ENCODE data around the gene TBL1X.

Gene TBL1X

GRCh38 chrX:9650091-9650490, 185.2 kb downstream of the TBL1X start:
- Histone ChIP-seq H3K4me3 (ENCODE audit: low read depth, low read length) (no peak overlapping the region), H3K9ac (ENCODE audit: low read length) (no peak overlapping the region), H3K27ac (ENCODE audit: low read depth, low read length) (no peak overlapping the region), H3K36me3 (ENCODE audit: control insufficient read depth, insufficient read depth, low read length) (peaks cover 5% of the 10 kb centered on the region; the same call in 1 of the 2 replicates), H3K9me3 (ENCODE audit: control insufficient read depth, insufficient read depth, low read depth, low read length) (no peaks in the 10 kb centered on the region), H3K4me1 (ENCODE audit: control insufficient read depth, insufficient read depth, low read length) (peaks cover 9% of the 10 kb centered on the region; the same call in 1 of the 2 replicates), H3K27me3 (ENCODE audit: control insufficient read depth, insufficient read depth, low read length) (no peaks in the 10 kb centered on the region)

DNA sequence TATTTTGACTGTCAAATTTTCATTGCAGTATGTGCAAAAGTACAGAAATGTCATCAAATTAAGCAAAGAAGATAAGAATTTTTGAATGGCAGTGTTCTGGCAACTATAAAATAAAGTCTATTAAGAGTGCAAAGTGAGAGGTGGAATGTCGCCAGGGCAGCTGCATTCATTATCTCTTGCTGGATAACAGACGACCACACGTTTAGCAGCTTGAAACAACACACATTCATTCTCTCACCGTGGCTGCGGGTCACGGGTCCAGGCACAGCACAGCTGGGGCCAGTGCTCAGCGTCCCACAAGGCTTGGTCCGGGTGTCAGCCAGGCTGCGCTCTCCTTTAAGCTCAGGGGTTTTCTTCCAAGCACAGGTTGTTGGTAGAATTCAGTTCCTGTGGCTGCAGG, 186.9 kb downstream of the TBL1X start:
- H3K4me1 ChIP-seq (ENCODE audit: control insufficient read depth, insufficient read depth, low read length): peaks cover 2% of the 10 kb centered on the region; the same call in 1 of the 2 replicates
- H3K9me3 ChIP-seq (ENCODE audit: control insufficient read depth, insufficient read depth, low read depth, low read length): no peaks in the 10 kb centered on the region
- no peaks in the 10 kb centered on the region for H3K27me3 ChIP-seq (ENCODE audit: control insufficient read depth, insufficient read depth, low read length)
- H3K4me3 ChIP-seq (ENCODE audit: low read depth, low read length): no peak overlapping the region
- no peak overlapping the region for H3K27ac ChIP-seq (ENCODE audit: low read depth, low read length)
- H3K36me3 ChIP-seq (ENCODE audit: control insufficient read depth, insufficient read depth, low read length): peaks cover 20% of the 10 kb centered on the region
- no peak overlapping the region for H3K9ac ChIP-seq (ENCODE audit: low read length)

DNA sequence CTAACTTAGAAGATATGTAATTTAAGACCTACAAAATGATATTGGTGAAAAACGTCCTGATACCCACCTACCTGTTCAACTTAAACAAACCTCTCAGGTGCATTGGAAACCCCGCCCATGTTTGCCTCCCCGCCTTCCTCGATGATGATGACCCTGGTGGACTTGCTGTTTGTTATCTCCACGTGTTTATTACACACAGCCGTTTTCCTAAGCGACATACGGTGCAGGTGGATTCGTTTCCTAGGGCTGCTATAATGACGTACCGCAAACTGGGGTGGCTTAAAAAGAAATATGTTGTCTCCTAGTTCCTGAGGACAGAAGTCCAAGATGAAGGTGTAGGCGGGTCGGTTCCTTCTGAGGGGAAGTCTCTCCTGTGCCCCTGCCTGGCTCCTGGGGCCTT, 190.1 kb downstream of the TBL1X start:
- H3K4me3 ChIP-seq (ENCODE audit: low read depth, low read length): no peak overlapping the region
- H3K9ac ChIP-seq (ENCODE audit: low read length): no peak overlapping the region
- no peaks in the 10 kb centered on the region for H3K27me3 ChIP-seq (ENCODE audit: control insufficient read depth, insufficient read depth, low read length)
- no peak overlapping the region for H3K27ac ChIP-seq (ENCODE audit: low read depth, low read length)
- no peaks in the 10 kb centered on the region for H3K9me3 ChIP-seq (ENCODE audit: control insufficient read depth, insufficient read depth, low read depth, low read length)
- H3K4me1 ChIP-seq (ENCODE audit: control insufficient read depth, insufficient read depth, low read length): no peaks in the 10 kb centered on the region
- H3K36me3 ChIP-seq (ENCODE audit: control insufficient read depth, insufficient read depth, low read length): peaks cover 33% of the 10 kb centered on the region

DNA sequence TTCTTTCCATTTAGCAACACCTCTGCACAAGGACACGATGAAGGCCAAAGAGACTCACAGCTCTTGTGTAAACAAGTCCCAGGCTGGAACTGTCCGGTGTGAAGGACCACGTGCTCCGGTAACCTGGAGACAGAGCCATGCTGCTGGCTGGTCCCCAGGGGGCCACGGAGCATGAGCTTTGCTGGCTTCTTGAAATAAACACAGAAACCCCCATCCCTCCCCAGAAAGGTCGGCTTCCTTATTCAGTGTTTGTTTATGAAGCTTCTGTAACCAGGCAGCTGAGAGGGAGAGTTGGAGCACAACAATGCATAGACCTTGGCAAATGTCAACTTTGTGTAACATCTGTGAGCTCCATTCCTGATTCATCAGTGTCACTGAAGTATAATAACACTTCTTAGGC, 191.4 kb downstream of the TBL1X start:
- Histone ChIP-seq H3K9me3 (ENCODE audit: control insufficient read depth, insufficient read depth, low read depth, low read length) (no peaks in the 10 kb centered on the region), H3K4me3 (ENCODE audit: low read depth, low read length) (no peak overlapping the region), H3K9ac (ENCODE audit: low read length) (no peak overlapping the region), H3K4me1 (ENCODE audit: control insufficient read depth, insufficient read depth, low read length) (no peaks in the 10 kb centered on the region), H3K36me3 (ENCODE audit: control insufficient read depth, insufficient read depth, low read length) (peaks cover 36% of the 10 kb centered on the region), H3K27me3 (ENCODE audit: control insufficient read depth, insufficient read depth, low read length) (no peaks in the 10 kb centered on the region), H3K27ac (ENCODE audit: low read depth, low read length) (no peak overlapping the region)

GRCh38 chrX:9656871-9657270, 192.0 kb downstream of the TBL1X start:
- Histone ChIP-seq H3K9me3 (ENCODE audit: control insufficient read depth, insufficient read depth, low read depth, low read length) (no peaks in the 10 kb centered on the region), H3K4me1 (ENCODE audit: control insufficient read depth, insufficient read depth, low read length) (no peaks in the 10 kb centered on the region), H3K36me3 (ENCODE audit: control insufficient read depth, insufficient read depth, low read length) (peaks cover 37% of the 10 kb centered on the region), H3K9ac (ENCODE audit: low read length) (no peak overlapping the region), H3K27ac (ENCODE audit: low read depth, low read length) (no peak overlapping the region), H3K27me3 (ENCODE audit: control insufficient read depth, insufficient read depth, low read length) (no peaks in the 10 kb centered on the region), H3K4me3 (ENCODE audit: low read depth, low read length) (no peak overlapping the region)

GRCh38 chrX:9657590-9658256, 192.9 kb downstream of the TBL1X start:
- Histone ChIP-seq H3K36me3 (ENCODE audit: control insufficient read depth, insufficient read depth, low read length) (peaks cover 43% of the 10 kb centered on the region), H3K4me1 (ENCODE audit: control insufficient read depth, insufficient read depth, low read length) (no peaks in the 10 kb centered on the region), H3K9ac (ENCODE audit: low read length) (no peak overlapping the region), H3K27me3 (ENCODE audit: control insufficient read depth, insufficient read depth, low read length) (no peaks in the 10 kb centered on the region), H3K4me3 (ENCODE audit: low read depth, low read length) (no peak overlapping the region), H3K9me3 (ENCODE audit: control insufficient read depth, insufficient read depth, low read depth, low read length) (no peaks in the 10 kb centered on the region), H3K27ac (ENCODE audit: low read depth, low read length) (no peak overlapping the region)

- H3K4me1 ChIP-seq (ENCODE audit: control insufficient read depth, insufficient read depth, low read length): no peaks in the 10 kb centered on the region
Measured at GRCh38 chrX:9658409-9658808, 193.6 kb downstream of the TBL1X start.

DNA sequence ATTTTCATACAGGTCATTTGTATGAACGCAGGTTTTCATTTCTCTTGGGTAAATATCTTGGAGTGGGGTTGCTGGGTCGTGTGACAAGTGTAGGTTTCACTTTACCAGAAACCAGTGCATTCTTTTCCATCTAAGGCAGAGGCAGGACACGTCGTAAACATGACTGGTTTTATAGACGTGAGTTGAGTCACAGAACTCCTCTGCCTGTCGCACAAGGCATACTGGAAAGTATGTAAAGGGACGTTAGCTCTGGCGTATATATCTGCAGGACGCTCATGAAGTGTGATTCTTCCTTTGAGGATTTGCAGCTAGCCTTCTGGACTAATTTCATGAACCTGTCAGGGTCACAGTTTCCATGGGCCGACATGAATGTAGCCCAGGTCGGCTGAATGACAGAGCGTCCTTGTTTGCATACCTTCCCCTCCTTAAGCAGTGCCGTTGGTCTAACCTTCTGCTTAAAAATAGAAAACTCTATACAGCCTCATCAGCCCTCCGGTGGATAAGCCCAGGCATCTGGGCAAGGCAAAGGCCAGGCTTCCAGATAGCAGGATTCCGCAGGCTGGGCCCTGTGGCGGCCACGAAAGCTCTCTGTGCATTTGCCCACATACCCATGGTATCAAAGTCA, 194.8 kb downstream of the TBL1X start:
- Histone ChIP-seq H3K4me3 (ENCODE audit: low read depth, low read length) (no peak overlapping the region), H3K9me3 (ENCODE audit: control insufficient read depth, insufficient read depth, low read depth, low read length) (no peaks in the 10 kb centered on the region), H3K27me3 (ENCODE audit: control insufficient read depth, insufficient read depth, low read length) (no peaks in the 10 kb centered on the region), H3K4me1 (ENCODE audit: control insufficient read depth, insufficient read depth, low read length) (no peaks in the 10 kb centered on the region), H3K27ac (ENCODE audit: low read depth, low read length) (no peak overlapping the region), H3K36me3 (ENCODE audit: control insufficient read depth, insufficient read depth, low read length) (peaks cover 41% of the 10 kb centered on the region), H3K9ac (ENCODE audit: low read length) (no peak overlapping the region)

More at GRCh38 chrX:9658409-9658808, 193.6 kb downstream of the TBL1X start:
- H3K27me3 ChIP-seq (ENCODE audit: control insufficient read depth, insufficient read depth, low read length): no peaks in the 10 kb centered on the region
- H3K9ac ChIP-seq (ENCODE audit: low read length): no peak overlapping the region
- no peaks in the 10 kb centered on the region for H3K9me3 ChIP-seq (ENCODE audit: control insufficient read depth, insufficient read depth, low read depth, low read length)
- no peak overlapping the region for H3K27ac ChIP-seq (ENCODE audit: low read depth, low read length)
- H3K36me3 ChIP-seq (ENCODE audit: control insufficient read depth, insufficient read depth, low read length): peaks cover 43% of the 10 kb centered on the region
- no peak overlapping the region for H3K4me3 ChIP-seq (ENCODE audit: low read depth, low read length)

DNA sequence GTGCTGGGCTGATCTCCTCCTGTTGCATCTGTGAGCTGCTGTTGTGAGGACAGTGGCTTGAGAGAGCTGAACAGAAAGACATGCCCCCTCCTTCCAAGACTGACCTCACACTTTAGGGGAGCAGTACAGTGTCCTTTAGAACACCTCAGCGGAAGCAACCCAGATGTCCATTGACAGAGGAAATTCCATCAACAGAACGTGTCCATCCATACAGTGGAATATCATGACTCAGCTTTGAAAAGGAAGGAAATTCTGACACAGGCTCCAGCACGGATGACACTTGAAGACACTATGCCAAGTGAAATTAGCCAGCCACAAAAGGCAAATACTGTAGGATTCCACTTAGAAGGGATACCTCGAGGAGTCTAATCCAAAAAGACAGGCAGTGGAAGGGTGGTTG, 197.3 kb downstream of the TBL1X start:
- Histone ChIP-seq H3K9ac (ENCODE audit: low read length) (no peak overlapping the region), H3K27ac (ENCODE audit: low read depth, low read length) (no peak overlapping the region), H3K4me3 (ENCODE audit: low read depth, low read length) (no peak overlapping the region), H3K27me3 (ENCODE audit: control insufficient read depth, insufficient read depth, low read length) (no peaks in the 10 kb centered on the region), H3K4me1 (ENCODE audit: control insufficient read depth, insufficient read depth, low read length) (no peaks in the 10 kb centered on the region), H3K36me3 (ENCODE audit: control insufficient read depth, insufficient read depth, low read length) (peaks cover 19% of the 10 kb centered on the region), H3K9me3 (ENCODE audit: control insufficient read depth, insufficient read depth, low read depth, low read length) (peaks cover 8% of the 10 kb centered on the region)

DNA sequence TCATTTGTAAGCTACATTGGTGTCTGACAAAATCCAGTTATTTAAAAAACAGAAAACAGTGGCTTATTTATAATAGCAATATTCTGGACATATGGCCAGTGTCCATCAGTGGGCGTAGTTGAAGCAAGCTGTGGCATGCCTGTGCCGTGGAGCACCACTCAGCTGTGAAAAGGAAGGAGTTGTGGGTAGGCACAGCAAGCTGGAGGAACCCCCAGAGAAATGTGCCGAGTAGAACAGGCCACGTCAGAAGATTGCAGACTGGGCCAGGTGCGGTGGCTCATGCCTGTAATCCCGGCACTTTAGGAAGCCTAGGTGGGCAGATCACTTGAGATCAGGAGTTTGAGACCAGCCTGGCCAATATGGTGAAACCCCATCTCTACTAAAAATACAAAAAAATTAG, 198.4 kb downstream of the TBL1X start:
- H3K9me3 ChIP-seq (ENCODE audit: control insufficient read depth, insufficient read depth, low read depth, low read length): peaks cover 8% of the 10 kb centered on the region
- H3K36me3 ChIP-seq (ENCODE audit: control insufficient read depth, insufficient read depth, low read length): peaks cover 13% of the 10 kb centered on the region
- H3K27ac ChIP-seq (ENCODE audit: low read depth, low read length): no peak overlapping the region
- H3K4me3 ChIP-seq (ENCODE audit: low read depth, low read length): no peak overlapping the region
- H3K4me1 ChIP-seq (ENCODE audit: control insufficient read depth, insufficient read depth, low read length): no peaks in the 10 kb centered on the region
- no peak overlapping the region for H3K9ac ChIP-seq (ENCODE audit: low read length)
- H3K27me3 ChIP-seq (ENCODE audit: control insufficient read depth, insufficient read depth, low read length): no peaks in the 10 kb centered on the region

GRCh38 chrX:9664224-9664623, 199.4 kb downstream of the TBL1X start:
- peaks cover 11% of the 10 kb centered on the region for H3K36me3 ChIP-seq (ENCODE audit: control insufficient read depth, insufficient read depth, low read length)

More at GRCh38 chrX:9664224-9664623, 199.4 kb downstream of the TBL1X start:
- no peak overlapping the region for H3K4me3 ChIP-seq (ENCODE audit: low read depth, low read length)
- H3K27me3 ChIP-seq (ENCODE audit: control insufficient read depth, insufficient read depth, low read length): no peaks in the 10 kb centered on the region
- H3K27ac ChIP-seq (ENCODE audit: low read depth, low read length): no peak overlapping the region
- H3K9me3 ChIP-seq (ENCODE audit: control insufficient read depth, insufficient read depth, low read depth, low read length): peaks cover 8% of the 10 kb centered on the region
- no peak overlapping the region for H3K9ac ChIP-seq (ENCODE audit: low read length)
- H3K4me1 ChIP-seq (ENCODE audit: control insufficient read depth, insufficient read depth, low read length): no peaks in the 10 kb centered on the region

Data from HUES6 (cell line).